ENCODE data around the gene ANAPC4. TPM values are rescaled to one million over a fixed set of nuclear protein-coding genes. Genes with fewer than 3 reads are reported as not detected.
A peak's percentile ranks its signal among the peaks of the same experiment; 100 is the strongest.
"Not testable (repeated sequence)": the region's sequence is repeated elsewhere in the genome, so short reads cannot be mapped to it uniquely, and the experiment has no call there.

ANAPC4 gene
- total RNA-seq, 1 experiment from 2014 or later = 24.7 TPM

GRCh38 chr4:25370242-25370641 is 6.8 kb upstream of the ANAPC4 start:
- no peak for DNase-seq (ENCODE audit: low spot score)
- in situ Hi-C loops (cut with HindIII; ENCODE audit: low sequenced_read_pairs) = no loop called here

- in situ Hi-C loops (cut with HindIII; ENCODE audit: low sequenced_read_pairs) = not testable (repeated sequence)
Measured at GRCh38 chr4:25372549-25372948, 4.5 kb upstream of the ANAPC4 start.

GRCh38 chr4:25377572-25378436 is 741 bp downstream of the ANAPC4 start:
- peak; percentile 15 for DNase-seq (ENCODE audit: low spot score)
- in situ Hi-C loops (cut with HindIII; ENCODE audit: low sequenced_read_pairs) = no loop called here

More at GRCh38 chr4:25372549-25372948, 4.5 kb upstream of the ANAPC4 start:
- DNase-seq (ENCODE audit: low spot score) = not testable (repeated sequence)

- in situ Hi-C loops (cut with HindIII; ENCODE audit: low sequenced_read_pairs) = no loop called here
- DNase-seq (ENCODE audit: low spot score) = no peak
Measured at GRCh38 chr4:25378437-25378743, 1.3 kb downstream of the ANAPC4 start.

GRCh38 chr4:25379591-25379990 is 2.5 kb downstream of the ANAPC4 start:
- DNase-seq (ENCODE audit: low spot score) = no peak
- in situ Hi-C loops (cut with HindIII; ENCODE audit: low sequenced_read_pairs) = no loop called here

GRCh38 chr4:25383647-25384046 is 6.6 kb downstream of the ANAPC4 start:
- DNase-seq (ENCODE audit: low spot score) = no peak
- in situ Hi-C loops (cut with HindIII; ENCODE audit: low sequenced_read_pairs) = no loop called here

- no peak for DNase-seq (ENCODE audit: low spot score)
- in situ Hi-C loops (cut with HindIII; ENCODE audit: low sequenced_read_pairs) = no loop called here
Measured at GRCh38 chr4:25386926-25387325, 9.9 kb downstream of the ANAPC4 start.

GRCh38 chr4:25397305-25397704 is 20.2 kb downstream of the ANAPC4 start:
- in situ Hi-C loops (cut with HindIII; ENCODE audit: low sequenced_read_pairs) = no loop called here
- no peak for DNase-seq (ENCODE audit: low spot score)

GRCh38 chr4:25399510-25399909 is 22.4 kb downstream of the ANAPC4 start:
- no peak for DNase-seq (ENCODE audit: low spot score)
- in situ Hi-C loops (cut with HindIII; ENCODE audit: low sequenced_read_pairs) = no loop called here

- no peak for DNase-seq (ENCODE audit: low spot score)
- in situ Hi-C loops (cut with HindIII; ENCODE audit: low sequenced_read_pairs) = no loop called here
Measured at GRCh38 chr4:25401066-25401465, 24.0 kb downstream of the ANAPC4 start.

GRCh38 chr4:25402521-25402920 is 25.5 kb downstream of the ANAPC4 start:
- DNase-seq (ENCODE audit: low spot score) = no peak
- in situ Hi-C loops (cut with HindIII; ENCODE audit: low sequenced_read_pairs) = no loop called here

- DNase-seq (ENCODE audit: low spot score) = no peak
- in situ Hi-C loops (cut with HindIII; ENCODE audit: low sequenced_read_pairs) = no loop called here
Measured at GRCh38 chr4:25403699-25404098, 26.6 kb downstream of the ANAPC4 start.

- no peak for DNase-seq (ENCODE audit: low spot score)
- in situ Hi-C loops (cut with HindIII; ENCODE audit: low sequenced_read_pairs) = no loop called here
Measured at GRCh38 chr4:25405453-25405852, 28.4 kb downstream of the ANAPC4 start.

- DNase-seq (ENCODE audit: low spot score) = no peak
- in situ Hi-C loops (cut with HindIII; ENCODE audit: low sequenced_read_pairs) = no loop called here
Measured at GRCh38 chr4:25406081-25406692, 29.1 kb downstream of the ANAPC4 start.

GRCh38 chr4:25410820-25411529 is 33.9 kb downstream of the ANAPC4 start:
- DNase-seq (ENCODE audit: low spot score) = no peak
- in situ Hi-C loops (cut with HindIII; ENCODE audit: low sequenced_read_pairs) = no loop called here

- in situ Hi-C loops (cut with HindIII; ENCODE audit: low sequenced_read_pairs) = no loop called here
- no peak for DNase-seq (ENCODE audit: low spot score)
Measured at GRCh38 chr4:25413261-25413660, 36.2 kb downstream of the ANAPC4 start.

- in situ Hi-C loops (cut with HindIII; ENCODE audit: low sequenced_read_pairs) = no loop called here
- no peak for DNase-seq (ENCODE audit: low spot score)
Measured at GRCh38 chr4:25417014-25417413, 40.0 kb downstream of the ANAPC4 start.

- DNase-seq (ENCODE audit: low spot score) = no peak
- in situ Hi-C loops (cut with HindIII; ENCODE audit: low sequenced_read_pairs) = no loop called here
Measured at GRCh38 chr4:25420931-25421330, 43.9 kb downstream of the ANAPC4 start.

- DNase-seq (ENCODE audit: low spot score) = no peak
- in situ Hi-C loops (cut with HindIII; ENCODE audit: low sequenced_read_pairs) = no loop called here
Measured at GRCh38 chr4:25421816-25422525, 44.9 kb downstream of the ANAPC4 start.

- DNase-seq (ENCODE audit: low spot score) = no peak
- in situ Hi-C loops (cut with HindIII; ENCODE audit: low sequenced_read_pairs) = no loop called here
Measured at GRCh38 chr4:25423548-25423947, 46.5 kb downstream of the ANAPC4 start.

Data from G401 (cell line).